ENCODE measurements around the gene EIF6.

DNA sequence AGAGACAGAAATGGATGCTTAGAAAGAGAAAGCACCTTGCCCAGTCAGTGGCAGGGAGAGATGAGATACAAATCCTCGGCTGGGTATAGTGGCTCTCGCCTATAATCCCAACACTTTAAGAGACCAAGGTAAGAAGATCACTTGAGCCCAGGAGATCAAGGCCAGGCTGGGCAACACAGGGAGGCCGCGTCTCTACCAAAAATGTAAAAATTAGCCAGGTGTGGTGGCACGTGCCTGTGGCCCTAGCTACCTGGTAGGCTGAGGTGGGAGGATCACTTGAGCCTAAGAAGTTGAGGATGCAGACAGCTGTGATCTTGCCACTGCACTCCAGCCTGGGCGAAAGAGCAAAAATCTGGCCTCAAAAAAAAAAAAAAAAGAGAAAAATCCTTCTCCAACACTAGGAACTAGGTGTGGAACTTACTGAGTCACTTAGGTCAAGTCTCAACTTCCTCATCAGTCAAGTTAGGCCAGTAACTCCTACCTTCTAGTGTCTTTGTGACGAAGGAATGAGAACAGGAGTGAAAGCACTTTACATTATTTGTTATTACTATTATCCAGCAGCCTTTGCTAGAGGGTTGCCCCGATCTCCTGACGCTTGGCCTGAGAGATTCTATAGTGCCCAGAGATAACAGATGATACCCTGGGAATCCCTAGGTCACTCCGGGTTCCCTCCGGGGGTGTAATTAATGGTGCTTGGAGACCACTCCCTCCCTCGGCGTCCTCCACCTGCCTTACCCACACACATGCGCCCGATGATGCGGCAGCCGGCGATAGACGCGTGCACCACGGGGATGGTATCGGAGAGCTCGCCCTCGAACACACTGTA lies 918 bp downstream of the EIF6 start:
- TF ChIP-seq, protein P1, sequence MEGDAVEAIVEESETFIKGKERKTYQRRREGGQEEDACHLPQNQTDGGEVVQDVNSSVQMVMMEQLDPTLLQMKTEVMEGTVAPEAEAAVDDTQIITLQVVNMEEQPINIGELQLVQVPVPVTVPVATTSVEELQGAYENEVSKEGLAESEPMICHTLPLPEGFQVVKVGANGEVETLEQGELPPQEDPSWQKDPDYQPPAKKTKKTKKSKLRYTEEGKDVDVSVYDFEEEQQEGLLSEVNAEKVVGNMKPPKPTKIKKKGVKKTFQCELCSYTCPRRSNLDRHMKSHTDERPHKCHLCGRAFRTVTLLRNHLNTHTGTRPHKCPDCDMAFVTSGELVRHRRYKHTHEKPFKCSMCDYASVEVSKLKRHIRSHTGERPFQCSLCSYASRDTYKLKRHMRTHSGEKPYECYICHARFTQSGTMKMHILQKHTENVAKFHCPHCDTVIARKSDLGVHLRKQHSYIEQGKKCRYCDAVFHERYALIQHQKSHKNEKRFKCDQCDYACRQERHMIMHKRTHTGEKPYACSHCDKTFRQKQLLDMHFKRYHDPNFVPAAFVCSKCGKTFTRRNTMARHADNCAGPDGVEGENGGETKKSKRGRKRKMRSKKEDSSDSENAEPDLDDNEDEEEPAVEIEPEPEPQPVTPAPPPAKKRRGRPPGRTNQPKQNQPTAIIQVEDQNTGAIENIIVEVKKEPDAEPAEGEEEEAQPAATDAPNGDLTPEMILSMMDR (conservative IDR thresholded peaks at IDR 0.05; ENCODE audit: low read depth, low read length), result no peak
- TF ChIP-seq EZH2 (IDR thresholded peaks at IDR 0.05; ENCODE audit: borderline replicate concordance, low read depth, low read length, poor library complexity, severe bottlenecking), result no peak
